ENCODE results near the gene LRP3. TPM values are rescaled to one million over a fixed set of nuclear protein-coding genes. Genes with fewer than 3 reads are reported as not detected.
A peak's percentile ranks its signal among the peaks of the same experiment; 100 is the strongest.

The LRP3 gene
- total RNA-seq, 1 donor: 33.2 TPM

DNA sequence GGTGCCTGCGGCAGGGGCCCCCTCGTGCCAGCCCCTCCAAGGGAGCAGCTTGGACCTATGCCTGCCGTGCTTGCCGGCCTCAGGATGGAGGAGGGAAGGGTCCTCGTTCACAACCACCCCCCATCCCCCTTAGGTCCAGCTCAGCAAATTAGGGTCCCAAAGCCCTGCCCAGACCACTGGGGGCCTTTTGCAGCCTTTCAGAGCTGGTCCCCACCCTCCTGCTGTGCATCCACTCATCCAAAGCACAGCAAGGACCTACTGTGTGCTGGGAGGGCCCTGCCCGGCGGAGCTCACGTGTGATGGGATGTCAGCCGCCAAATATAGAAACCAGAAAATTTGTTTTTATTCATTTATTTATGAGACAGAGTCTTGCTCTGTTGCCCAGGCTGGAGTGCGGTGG lies 48.0 kb downstream of the LRP3 start:
- H3K4me3 ChIP-seq (ENCODE audit: low read depth, low read length): no peak overlapping the region
- DNase-seq (ENCODE audit: low read depth): no peak
- TF ChIP-seq, protein P1, sequence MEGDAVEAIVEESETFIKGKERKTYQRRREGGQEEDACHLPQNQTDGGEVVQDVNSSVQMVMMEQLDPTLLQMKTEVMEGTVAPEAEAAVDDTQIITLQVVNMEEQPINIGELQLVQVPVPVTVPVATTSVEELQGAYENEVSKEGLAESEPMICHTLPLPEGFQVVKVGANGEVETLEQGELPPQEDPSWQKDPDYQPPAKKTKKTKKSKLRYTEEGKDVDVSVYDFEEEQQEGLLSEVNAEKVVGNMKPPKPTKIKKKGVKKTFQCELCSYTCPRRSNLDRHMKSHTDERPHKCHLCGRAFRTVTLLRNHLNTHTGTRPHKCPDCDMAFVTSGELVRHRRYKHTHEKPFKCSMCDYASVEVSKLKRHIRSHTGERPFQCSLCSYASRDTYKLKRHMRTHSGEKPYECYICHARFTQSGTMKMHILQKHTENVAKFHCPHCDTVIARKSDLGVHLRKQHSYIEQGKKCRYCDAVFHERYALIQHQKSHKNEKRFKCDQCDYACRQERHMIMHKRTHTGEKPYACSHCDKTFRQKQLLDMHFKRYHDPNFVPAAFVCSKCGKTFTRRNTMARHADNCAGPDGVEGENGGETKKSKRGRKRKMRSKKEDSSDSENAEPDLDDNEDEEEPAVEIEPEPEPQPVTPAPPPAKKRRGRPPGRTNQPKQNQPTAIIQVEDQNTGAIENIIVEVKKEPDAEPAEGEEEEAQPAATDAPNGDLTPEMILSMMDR (IDR thresholded peaks at IDR 0.05; ENCODE audit: insufficient read depth, low read length): no peak

DNA sequence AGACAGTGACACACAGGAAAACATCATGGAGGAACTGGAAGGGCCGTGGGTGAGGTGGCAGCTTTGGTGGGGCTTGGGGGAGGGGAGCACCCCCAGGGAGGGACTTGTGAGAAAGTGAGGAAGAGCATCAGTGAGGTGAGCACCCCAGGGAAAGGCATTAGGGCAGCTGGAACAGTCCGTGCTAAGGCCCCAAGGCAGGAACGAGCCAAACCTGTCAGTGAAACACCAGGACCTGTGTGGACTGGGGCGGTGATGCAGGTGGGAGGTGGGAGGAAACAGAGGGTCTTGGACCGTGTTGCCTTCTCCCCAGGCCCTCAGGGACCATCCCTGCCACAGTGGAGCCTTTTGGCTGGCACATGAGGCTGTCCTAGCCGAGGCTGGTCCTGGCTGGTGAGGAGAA lies 48.8 kb downstream of the LRP3 start:
- DNase-seq (ENCODE audit: low read depth): no peak
- TF ChIP-seq, protein P1 (IDR thresholded peaks at IDR 0.05; ENCODE audit: insufficient read depth, low read length): no peak
- no peak overlapping the region for H3K4me3 ChIP-seq (ENCODE audit: low read depth, low read length)

- peak; percentile 43 for DNase-seq (ENCODE audit: low read depth)
- H3K4me3 ChIP-seq (ENCODE audit: low read depth, low read length): no peak overlapping the region
- TF ChIP-seq, protein P1 (IDR thresholded peaks at IDR 0.05; ENCODE audit: insufficient read depth, low read length): peak; percentile 66
These were observed 52.0 kb downstream of the LRP3 start for GRCh38 chr19:33245948-33246708.

DNA sequence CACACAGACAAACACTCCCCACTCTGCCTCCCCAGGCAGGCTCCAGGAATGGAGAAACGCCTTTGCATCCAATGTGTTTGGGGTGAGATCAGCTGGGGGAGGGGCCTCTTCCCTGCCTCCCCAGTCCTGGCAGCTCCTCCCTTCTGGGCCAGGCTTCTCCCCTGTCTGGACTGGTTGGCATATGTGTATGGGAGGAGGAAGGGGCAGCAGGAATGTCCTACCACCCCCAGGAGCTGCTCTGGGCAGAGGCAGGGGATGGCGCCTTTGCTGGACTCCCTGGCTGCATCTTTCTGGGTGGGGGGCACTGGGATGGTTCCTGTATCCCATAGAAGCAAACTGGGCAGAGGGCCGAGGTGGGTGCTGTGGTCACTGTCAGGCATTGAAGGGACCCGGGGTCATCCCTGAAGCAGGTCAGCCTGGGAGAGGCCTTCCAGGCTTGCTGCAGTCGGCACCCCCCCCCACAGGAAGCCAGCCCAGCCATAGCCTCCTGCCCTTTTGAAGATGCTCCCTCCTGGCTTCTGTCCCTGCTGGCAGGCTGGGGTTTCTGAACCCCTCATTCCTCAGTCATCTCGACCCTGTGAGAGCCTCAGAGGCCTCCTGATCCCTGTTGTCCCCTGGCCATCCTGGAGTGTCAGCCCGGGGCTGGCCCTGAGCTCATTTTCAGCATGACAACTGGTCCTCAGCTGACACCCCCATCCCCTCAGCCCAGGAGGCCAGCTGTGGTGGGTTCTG lies 52.7 kb downstream of the LRP3 start:
- TF ChIP-seq, protein P1 (IDR thresholded peaks at IDR 0.05; ENCODE audit: insufficient read depth, low read length): no peak
- no peak overlapping the region for H3K4me3 ChIP-seq (ENCODE audit: low read depth, low read length)
- no peak for DNase-seq (ENCODE audit: low read depth)

DNA sequence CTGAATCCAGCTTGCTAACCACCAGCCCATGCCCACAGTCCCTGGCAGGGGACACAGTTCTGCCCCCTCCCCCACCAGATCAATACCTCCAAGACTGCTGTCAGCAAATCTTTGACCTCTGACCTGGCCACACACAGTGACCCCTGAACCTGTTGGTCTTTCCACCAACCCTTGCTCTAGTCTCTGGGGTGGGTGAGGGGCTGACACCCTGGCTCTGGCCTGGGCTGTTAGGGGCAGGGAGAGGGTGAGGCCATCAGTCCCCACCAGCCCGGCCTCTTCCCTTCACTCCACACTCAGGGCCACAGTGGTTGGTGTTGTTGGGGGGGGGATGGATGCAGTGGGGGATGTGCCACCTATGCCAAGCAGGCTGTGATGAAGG lies 53.3 kb downstream of the LRP3 start:
- DNase-seq (ENCODE audit: low read depth): no peak
- TF ChIP-seq, protein P1 (IDR thresholded peaks at IDR 0.05; ENCODE audit: insufficient read depth, low read length): no peak
- H3K4me3 ChIP-seq (ENCODE audit: low read depth, low read length): no peak overlapping the region

DNA sequence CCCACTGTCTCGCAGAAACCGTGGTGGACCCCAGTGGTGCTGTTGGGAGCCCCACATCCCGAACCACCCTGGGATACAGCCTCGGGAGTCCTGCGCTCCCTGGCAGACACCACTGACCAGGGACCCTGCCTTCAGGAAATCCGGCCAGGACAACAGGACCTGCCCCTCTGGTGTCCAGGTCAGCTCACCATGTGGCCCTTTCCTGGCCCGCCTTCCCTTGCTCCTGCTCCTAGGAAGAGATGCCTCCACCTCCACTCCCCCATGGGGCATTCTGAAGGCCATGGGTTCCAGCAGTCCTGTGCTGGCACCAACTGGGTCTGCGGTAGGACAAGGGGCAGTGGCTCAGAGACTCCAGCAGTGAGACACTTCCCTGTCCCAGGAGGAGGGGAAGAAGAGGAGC lies 54.0 kb downstream of the LRP3 start:
- TF ChIP-seq, protein P1 (IDR thresholded peaks at IDR 0.05; ENCODE audit: insufficient read depth, low read length): no peak
- no peak overlapping the region for H3K4me3 ChIP-seq (ENCODE audit: low read depth, low read length)
- no peak for DNase-seq (ENCODE audit: low read depth)

Data from fibroblast of the aortic adventitia (primary cell).